Lung (tissue), 12 donors: Measurements from ENCODE around the gene ERVK3-1. TPM values are rescaled to one million over a fixed set of nuclear protein-coding genes. Genes with fewer than 3 reads are reported as not detected.
A peak's percentile ranks its signal among the peaks of the same experiment; 100 is the strongest.

Source experiments
- ATAC-seq: fragments of 200-7000 bp; cut with Tn5 transposase; one replicate; pipeline ENCODE4 v1.9.1; 2020; ENCODE audit warnings: moderate number of reproducible peaks; ENCODE audit not compliant: insufficient read depth, low FRiP score
- DNase-seq, 3 donors: peaks; one replicate each; pipeline ENCODE4 v3.0.0-alpha.2; 2013 to 2017
- H3K27ac ChIP-seq, 2 donors: one replicate each; pipeline ENCODE4 v1.5.1; 2013; ENCODE audit warnings: mild to moderate bottlenecking in 2 of 2, moderate library complexity in 2 of 2, control low read depth in 1 of 2, inconsistent platforms in 1 of 2, low read depth in 1 of 2, low read length in 1 of 2
- H3K27me3 ChIP-seq, 3 donors: one replicate each; pipeline ENCODE4 v1.5.1; 2013; ENCODE audit warnings: low read length in 2 of 3; ENCODE audit not compliant: control insufficient read depth in 3 of 3, insufficient read depth in 3 of 3
- H3K36me3 ChIP-seq, 4 donors: one replicate each; pipeline ENCODE4 v1.5.1; 2013; ENCODE audit warnings: low read length in 4 of 4, mild to moderate bottlenecking in 1 of 4, moderate library complexity in 1 of 4; ENCODE audit not compliant: control insufficient read depth in 4 of 4, insufficient read depth in 4 of 4
- H3K4me1 ChIP-seq, 5 donors: one replicate each; pipeline ENCODE4 v1.5.1; 2013; ENCODE audit warnings: low read length in 5 of 5, mild to moderate bottlenecking in 2 of 5, moderate library complexity in 1 of 5; ENCODE audit not compliant: control insufficient read depth in 5 of 5, insufficient read depth in 5 of 5
- H3K4me3 ChIP-seq: one replicate; pipeline ENCODE4 v1.5.1; 2013; ENCODE audit warnings: mild to moderate bottlenecking, control low read depth, moderate library complexity
- H3K9ac ChIP-seq, 2 donors: one replicate each; pipeline ENCODE4 v1.5.1; 2013; ENCODE audit warnings: low read length in 2 of 2, control low read depth in 1 of 2; ENCODE audit not compliant: insufficient read depth in 1 of 2
- H3K9me3 ChIP-seq, 4 donors: one replicate each; pipeline ENCODE4 v1.5.1; 2013; ENCODE audit warnings: low read length in 3 of 4, mild to moderate bottlenecking in 1 of 4, moderate library complexity in 1 of 4; ENCODE audit not compliant: control insufficient read depth in 4 of 4, insufficient read depth in 3 of 4
- CTCF ChIP-seq: IDR thresholded peaks from 2 replicates; pipeline ENCODE4 v1.5.1; 2012; ENCODE audit warnings: mild to moderate bottlenecking; ENCODE audit errors: control extremely low read depth, extremely low read depth
- WGBS, 2 donors: extraction: QIAGEN DNeasy Blood & Tissue Kit; methylation state at CpG; one replicate each; pipeline ENCODE4 v1.1.7; 2013; 5-methylcytosine and 5-hydroxymethylcytosine counted together
- polyA plus RNA-seq, 2 donors: library from polyadenylated mRNA; stranded (reverse); fragments of 200-250 nt; gene quantifications; one replicate each; pipeline ENCODE4 v1.2.1, GENCODE V29; 2013
- total RNA-seq, 2 donors: library from RNA; depleted of rRNA in 1 of 2; stranded (reverse); fragments of >200 nt in 1 of 2; gene quantifications; one replicate each; pipeline ENCODE4 v1.2.1, GENCODE V29; 2014 to 2021
- donor health status: control.
- donor health status: control.
- donor health status: Bipolar disorder and iron deficiency.
- donor health status: healthy.
- donor health status: DM: yes; HTN: yes; CAD: no.

ERVK3-1 gene
- total and polyA plus RNA-seq, 4 donors = 31.8 to 58.8 (median 38.1) TPM

GRCh38 chr19:58354478-58355030 lies 49.4 kb downstream of the ERVK3-1 start:
- Histone ChIP-seq H3K27me3 (peaks cover 0 to 26% (median 20%) of the 10 kb centered on the region in 3 donors), H3K4me1 (peaks cover 0 to 39% (median 2%) of the 10 kb centered on the region in 5 donors), H3K36me3 (peaks cover 0 to 5% (median 0%) of the 10 kb centered on the region in 4 donors), H3K4me3 (no peak overlapping the region), H3K9me3 (peaks cover 0 to 10% (median 0%) of the 10 kb centered on the region in 4 donors), H3K9ac (no peak overlapping the region), H3K27ac (no peak overlapping the region)
- no peak for ATAC-seq
- TF ChIP-seq CTCF = no peak
- 74 to 82% methylated on average over 6 of the region's 6 CpGs for WGBS, 2 donors
- peak in 1 of 3 donors; percentile 6 for DNase-seq

GRCh38 chr19:58355215-58355796 lies 50.1 kb downstream of the ERVK3-1 start:
- WGBS, 2 donors = 91 to 93% methylated on average over 10 of the region's 10 CpGs

GRCh38 chr19:58355908-58356765 lies 51.0 kb downstream of the ERVK3-1 start:
- DNase-seq = peak; percentile 44 to 73 (median 53)

More at GRCh38 chr19:58355215-58355796, 50.1 kb downstream of the ERVK3-1 start:
- peaks cover 0 to 10% (median 0%) of the 10 kb centered on the region in 4 donors for H3K9me3 ChIP-seq
- TF ChIP-seq CTCF = no peak
- ATAC-seq (no peak), DNase-seq (no peak)
- H3K27me3 ChIP-seq = peaks cover 0 to 19% (median 14%) of the 10 kb centered on the region in 3 donors
- peaks cover 0 to 37% (median 0%) of the 10 kb centered on the region in 5 donors for H3K4me1 ChIP-seq
- no peak overlapping the region for H3K27ac ChIP-seq
- no peak overlapping the region for H3K9ac ChIP-seq
- H3K36me3 ChIP-seq = peaks cover 0 to 3% (median 0%) of the 10 kb centered on the region in 4 donors
- no peak overlapping the region for H3K4me3 ChIP-seq

More at GRCh38 chr19:58355908-58356765, 51.0 kb downstream of the ERVK3-1 start:
- Histone ChIP-seq H3K9me3 (peaks cover 0 to 10% (median 0%) of the 10 kb centered on the region in 4 donors), H3K9ac (no peak overlapping the region), H3K4me3 (no peak overlapping the region), H3K27ac (no peak overlapping the region), H3K27me3 (peaks cover 0 to 12% (median 7%) of the 10 kb centered on the region in 3 donors), H3K4me1 (peaks cover 0 to 31% (median 0%) of the 10 kb centered on the region in 5 donors), H3K36me3 (no peaks in the 10 kb centered on the region)
- ATAC-seq = no peak
- TF ChIP-seq CTCF = no peak
- WGBS, 2 donors = 8 to 22% methylated on average over 88 to 94 of the region's 94 CpGs
